K562 (cell line): Measurements from ENCODE around the gene IRGQ. TPM values are rescaled to one million over a fixed set of nuclear protein-coding genes. Genes with fewer than 3 reads are reported as not detected.
A peak's percentile ranks its signal among the peaks of the same experiment; 100 is the strongest.

Experiments used
- ATAC-seq: fragments of 200-7000 bp; cut with Tn5 transposase; 3 replicates; pipeline ENCODE4 v1.9.1; 2020; ENCODE audit warnings: moderate library complexity
- BruUV-seq: library from RNA; stranded (reverse); fragments of 400-500 nt; replicated peaks from 2 replicates; lab custom pipeline; 2021; lab: Mats Ljungman, UMichigan
- CTCF ChIA-PET: fragments of 300-600 bp; formaldehyde crosslinking; extraction: SDS; loops from one replicate; lab custom pipeline; 2021; ENCODE audit warnings: low intra/inter-chr PET ratio; lab: Yijun Ruan, JAX
- POLR2A ChIA-PET: fragments of 300-600, 350-650 bp; sonication (Branson Sonifier 250); formaldehyde crosslinking; extraction: SDS; loops from one replicate; lab custom pipeline; 2021; ENCODE audit warnings: antibody characterized with exemption, inconsistent platforms; lab: Yijun Ruan, JAX
- DNase-seq, 4 experiments: peaks; one replicate each; pipeline versions ENCODE4 v3.0.0 to v3.0.0-alpha.2; 2011 to 2018; ENCODE audit warnings: low spot score in 3 of 4, mixed read lengths in 3 of 4; ENCODE audit errors: extremely low read depth in 1 of 4
- FAIRE-seq: peaks from 2 replicates; lab custom pipeline; 2011; peaks lifted over from hg19 to GRCh38; lab: Jason Lieb, UNC
- H2AFZ ChIP-seq: 2 replicates; pipeline ENCODE4 v1.6.0; 2011; ENCODE audit warnings: low read depth, low read length, control low read depth, inconsistent platforms
- H3K27ac ChIP-seq: fragments of 200-600 bp; 3 replicates; pipeline ENCODE4 v1.8.0; 2011; ENCODE audit warnings: low read depth, mild to moderate bottlenecking, control low read depth, inconsistent platforms, low read length, moderate library complexity, mixed read lengths; ENCODE audit errors: extremely low read depth
- H3K27me3 ChIP-seq, 2 experiments: fragments of 300-600 bp in 1 of 2; 2 replicates in 1 of 2; 3 replicates in 1 of 2; pipeline versions ENCODE4 v1.6.0 to v1.8.0; 2011; ENCODE audit warnings: inconsistent platforms in 2 of 2, low read length in 2 of 2, mild to moderate bottlenecking in 1 of 2, mixed read lengths in 1 of 2, moderate library complexity in 1 of 2; ENCODE audit not compliant: control insufficient read depth in 2 of 2, insufficient read depth in 2 of 2
- H3K36me3 ChIP-seq: fragments of 300-600 bp; 3 replicates; pipeline ENCODE4 v1.8.0; 2011; ENCODE audit warnings: mild to moderate bottlenecking, low read length, inconsistent platforms; ENCODE audit not compliant: control insufficient read depth, insufficient read depth
- H3K4me1 ChIP-seq, 2 experiments: fragments of 200-600 bp in 1 of 2; replicated peaks in 1 of 2; 2 replicates in 1 of 2; 3 replicates in 1 of 2; pipeline versions ENCODE4 v1.5.1 to v1.8.0; 2011; ENCODE audit warnings: inconsistent platforms in 2 of 2, low read length in 2 of 2, mild to moderate bottlenecking in 1 of 2, mixed read lengths in 1 of 2, moderate library complexity in 1 of 2; ENCODE audit not compliant: control insufficient read depth in 2 of 2, insufficient read depth in 2 of 2
- H3K4me2 ChIP-seq: 2 replicates; pipeline ENCODE4 v1.6.1; 2011; ENCODE audit warnings: low read length, control low read depth, inconsistent platforms, mixed read lengths; ENCODE audit not compliant: insufficient read depth
- H3K4me3 ChIP-seq: fragments of 200-600 bp; sonication (generic), shearing (Covaris generic); 2 replicates; pipeline ENCODE4 v1.5.1; 2016; ENCODE audit warnings: control low read depth, inconsistent platforms
- H3K79me2 ChIP-seq: fragments of 200-600 bp; 3 replicates; pipeline ENCODE4 v1.8.0; 2011; ENCODE audit warnings: low read length, inconsistent platforms; ENCODE audit not compliant: control insufficient read depth, insufficient read depth
- H3K9ac ChIP-seq, 2 experiments: 2 replicates each; pipeline versions ENCODE4 v1.6.0 to v1.6.1; 2011; ENCODE audit warnings: low read depth in 2 of 2, low read length in 2 of 2, control low read depth in 1 of 2, inconsistent platforms in 1 of 2, mild to moderate bottlenecking in 1 of 2, mixed read lengths in 1 of 2; ENCODE audit not compliant: insufficient read depth in 1 of 2
- H3K9me1 ChIP-seq: one replicate; pipeline ENCODE4 v1.6.0; 2011; ENCODE audit warnings: inconsistent platforms, mild to moderate bottlenecking, low read length, moderate library complexity; ENCODE audit not compliant: control insufficient read depth, insufficient read depth
- H3K9me3 ChIP-seq: replicated peaks from 2 replicates; pipeline ENCODE4 v1.5.1; 2011; ENCODE audit warnings: low read depth, low read length, inconsistent platforms; ENCODE audit not compliant: control insufficient read depth, insufficient read depth
- H4K20me1 ChIP-seq: replicated peaks from 2 replicates; pipeline ENCODE4 v1.6.1; 2011; ENCODE audit warnings: low read length, inconsistent platforms, mixed read lengths; ENCODE audit not compliant: control insufficient read depth, insufficient read depth
- BCOR ChIP-seq: fragments of 450-650 bp; IDR thresholded peaks from 2 replicates; pipeline ENCODE4 v1.6.1; 2016
- CXXC5 ChIP-seq: fragments of 250-450 bp; sonication (Bioruptor Pico); IDR thresholded peaks from 2 replicates; pipeline ENCODE4 v1.8.0; 2022; ENCODE audit warnings: inconsistent platforms, mild to moderate bottlenecking, moderate library complexity
- MEIS2 ChIP-seq: fragments of 450-650 bp; IDR thresholded peaks from 2 replicates; pipeline ENCODE4 v1.6.1; 2014; ENCODE audit warnings: mild to moderate bottlenecking; ENCODE audit not compliant: partially characterized antibody
- SP1 ChIP-seq: sonication (generic); formaldehyde crosslinking; IDR thresholded peaks from 2 replicates; pipeline ENCODE4 v1.8.1; 2022; ENCODE audit warnings: mild to moderate bottlenecking, missing genetic modification reagents
- ZBTB40 ChIP-seq, 2 experiments: fragments of 450-650 bp in 1 of 2; sonication (generic) in 1 of 2; formaldehyde crosslinking in 1 of 2; IDR thresholded peaks; 2 replicates each; pipeline versions ENCODE4 v1.7.1 to v1.9.0; 2016 to 2022; ENCODE audit warnings: inconsistent platforms in 1 of 2, mild to moderate bottlenecking in 1 of 2, missing genetic modification reagents in 1 of 2
- ZNF592 ChIP-seq: fragments of 450-650 bp; IDR thresholded peaks from 2 replicates; pipeline ENCODE4 v1.6.1; 2017; ENCODE audit warnings: antibody characterized with exemption, mild to moderate bottlenecking
- WGBS: fragments of 100-300 bp; shearing (Covaris generic); methylation state at CpG from one replicate; pipeline ENCODE4 v1.1.6; 2016; ENCODE audit warnings: low coverage, mixed read lengths; ENCODE audit not compliant: insufficient coverage; ENCODE audit errors: missing lambda C conversion rate; 5-methylcytosine and 5-hydroxymethylcytosine counted together
- in situ Hi-C: fragments of 300-500 bp; cut with MboI; formaldehyde crosslinking; loops from 4 replicates; pipeline ENCODE4 v1.15.0; 2018; ENCODE audit warnings: inconsistent platforms, mixed read lengths
- intact Hi-C: fragments of 100-400 bp; cut with micrococcal nuclease; formaldehyde crosslinking; loops from 2 replicates; pipeline ENCODE4 v1.14.2; 2022
- polyA plus RNA-seq, 8 experiments: library from polyadenylated mRNA; depleted of rRNA in 4 of 8; stranded (reverse) in 5 of 8; unstranded in 3 of 8; fragments of >200 nt; fragmentation: Nextera tagmentation in 2 of 8; fragmentation: Illumina TruSeq in 1 of 8; extraction: Ambion mirVana in 2 of 8; extraction: Trizol in 1 of 8; gene quantifications; 2 replicates each; pipeline versions ENCODE4 v1.2.1 to v1.2.3, GENCODE V29; 2011 to 2014; ENCODE audit warnings: inconsistent platforms in 1 of 8, missing spikeins in 1 of 8
- total RNA-seq, 7 experiments: library from RNA; depleted of rRNA in 6 of 7; stranded (reverse); fragments of >200 nt in 6 of 7; fragmentation: Illumina TruSeq in 2 of 7; extraction: Trizol in 2 of 7; gene quantifications; 2 replicates each; pipeline versions ENCODE4 v1.2.1 to v1.2.3, GENCODE V29; 2011 to 2021; ENCODE audit warnings: low replicate concordance in 1 of 7

The IRGQ gene
- total and polyA plus RNA-seq, 9 of the 15 experiments (the other 6 are each of a cell fraction or from before 2014, with no cell fraction given): 3.5 to 19.2 (median 7.9) TPM

DNA sequence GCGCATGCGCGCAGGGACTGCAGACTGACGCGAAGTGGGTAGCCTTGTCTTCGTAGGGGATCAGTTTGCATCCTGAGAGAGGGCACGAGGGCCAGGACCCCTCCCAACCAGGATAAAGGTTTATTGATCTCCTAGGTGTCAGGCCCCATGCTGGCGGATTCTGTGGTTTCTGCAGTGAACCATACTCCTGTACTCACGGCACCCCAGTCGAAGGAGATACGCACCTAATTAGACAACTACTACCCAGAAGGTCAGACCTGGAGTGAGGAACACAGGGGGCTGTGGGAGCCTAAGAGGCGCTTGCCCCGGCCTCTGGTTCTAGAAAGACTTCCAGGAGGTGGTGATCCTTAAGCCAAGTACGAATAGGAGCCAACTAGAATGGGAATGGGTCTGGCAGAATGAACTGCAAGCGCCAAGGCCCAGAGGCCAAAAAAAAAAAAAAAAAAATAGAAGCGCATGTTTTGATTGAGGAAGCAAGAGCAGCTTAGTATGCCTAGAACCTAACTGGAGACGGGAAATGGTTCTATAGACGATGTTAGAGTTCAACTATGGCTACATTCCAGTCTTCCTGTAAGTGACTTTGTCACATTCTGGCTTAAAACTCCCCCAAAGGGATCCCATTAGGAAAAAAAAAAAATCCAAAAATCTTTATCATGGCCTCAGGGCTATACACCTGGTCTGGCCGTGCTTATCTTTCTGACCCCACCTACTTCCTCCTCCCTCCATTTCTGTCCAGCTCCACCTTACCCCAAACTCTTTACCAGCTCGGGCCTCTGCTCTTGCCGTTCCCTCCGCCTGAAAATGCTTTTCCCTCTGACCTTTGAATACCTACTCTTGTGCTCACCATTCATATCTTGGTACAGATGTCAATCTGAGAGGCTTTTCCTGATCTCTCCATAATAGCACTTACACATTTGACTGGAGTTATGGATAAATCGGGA, 24.4 kb upstream of the IRGQ start:
- peaks cover 43% of the 10 kb centered on the region for H3K79me2 ChIP-seq
- POLR2A ChIA-PET: interaction anchor here (0.6 to 1.6 kb wide), 2 partner anchors 10 to 32 kb away, joined by 4 to 6 read pairs; no protein-coding TSS in a partner anchor
- in situ Hi-C loops: no loop called here
- FAIRE-seq (peak; percentile 29), ATAC-seq (peak; percentile 0; the same call in 1 of the 3 replicates), DNase-seq (peak; percentile 52 to 72 (median 58))
- H3K27ac ChIP-seq: peak overlapping the region; percentile 99
- H3K9me3 ChIP-seq: no peaks in the 10 kb centered on the region
- 7% methylated on average over 22 of the region's 23 CpGs for WGBS
- CTCF ChIA-PET: no interaction called here
- no peaks in the 10 kb centered on the region for H4K20me1 ChIP-seq
- H3K4me2 ChIP-seq: peak overlapping the region; percentile 100
- BruUV-seq: TSS peak; percentile 84
- H3K4me3 ChIP-seq: peak overlapping the region; percentile 57
- peak overlapping the region; percentile 100 for H2AFZ ChIP-seq
- peak overlapping the region; percentile 94 to 98 for H3K9ac ChIP-seq
- no peaks in the 10 kb centered on the region for H3K27me3 ChIP-seq
- peaks cover 2% of the 10 kb centered on the region; the same call in 2 of the 3 replicates for H3K36me3 ChIP-seq
- intact Hi-C loops: loop anchor here (10.0 kb wide), 2 partner anchors 66 to 176 kb away; no protein-coding TSS in a partner anchor
- H3K9me1 ChIP-seq: peaks cover 2% of the 10 kb centered on the region
- peaks cover 54 to 70% of the 10 kb centered on the region in 2 experiments for H3K4me1 ChIP-seq
- TF ChIP-seq SP1 (CRISPR knock-in tag) (peak; percentile 22; the same call in 1 of the 2 replicates), ZNF592 (0 out of 2 replicates have a peak, but pooled peaks have one; percentile 10), ZBTB40 (IDR thresholded peaks at IDR 0.05) (no peak), ZBTB40 (CRISPR knock-in tag; IDR thresholded peaks at IDR 0.05) (no peak), MEIS2 (peak; percentile 4), BCOR (peak; percentile 88), CXXC5 (peak; percentile 33; the same call in 1 of the 2 replicates)
